Astrocyte (in vitro differentiated cells and primary cell): Measurements from ENCODE around the gene KLF7. TPM values are rescaled to one million over a fixed set of nuclear protein-coding genes. Genes with fewer than 3 reads are reported as not detected.

Experiments used
- DNase-seq: peaks from one replicate; pipeline ENCODE4 v3.0.0-alpha.2; 2010; ENCODE audit warnings: low read depth
- FAIRE-seq: peaks from 2 replicates; lab custom pipeline; 2011; peaks lifted over from hg19 to GRCh38; lab: Jason Lieb, UNC
- H2AFZ ChIP-seq: 2 replicates; pipeline ENCODE4 v1.6.0; 2012; ENCODE audit warnings: low read depth, low read length, inconsistent platforms
- H3K27ac ChIP-seq: 2 replicates; pipeline ENCODE4 v1.5.1; 2011; ENCODE audit warnings: low read depth, low read length, inconsistent platforms
- H3K27me3 ChIP-seq: 2 replicates; pipeline ENCODE4 v1.6.0; 2011; ENCODE audit warnings: low read length, inconsistent platforms; ENCODE audit not compliant: insufficient read depth
- H3K36me3 ChIP-seq: 2 replicates; pipeline ENCODE4 v1.5.1; 2011; ENCODE audit warnings: low read length, inconsistent platforms; ENCODE audit not compliant: insufficient read depth
- H3K4me1 ChIP-seq: 2 replicates; pipeline ENCODE4 v1.5.1; 2011; ENCODE audit warnings: low read length, inconsistent platforms; ENCODE audit not compliant: insufficient read depth
- H3K4me2 ChIP-seq: 2 replicates; pipeline ENCODE4 v1.6.0; 2012; ENCODE audit warnings: low read length, inconsistent platforms
- H3K4me3 ChIP-seq: 2 replicates; pipeline ENCODE4 v1.5.1; 2011; ENCODE audit warnings: low read depth, mild to moderate bottlenecking, low read length, inconsistent platforms; ENCODE audit not compliant: insufficient read depth
- H3K79me2 ChIP-seq: 2 replicates; pipeline ENCODE4 v1.6.0; 2012; ENCODE audit warnings: mild to moderate bottlenecking, low read length, inconsistent platforms; ENCODE audit not compliant: insufficient read depth
- H3K9ac ChIP-seq: 2 replicates; pipeline ENCODE4 v1.6.0; 2012; ENCODE audit warnings: mild to moderate bottlenecking, low read length, inconsistent platforms
- H3K9me3 ChIP-seq: 2 replicates; pipeline ENCODE4 v1.5.1; 2012; ENCODE audit warnings: low read depth, mild to moderate bottlenecking, low read length, inconsistent platforms; ENCODE audit not compliant: insufficient read depth
- H4K20me1 ChIP-seq: 2 replicates; pipeline ENCODE4 v1.6.0; 2012; ENCODE audit warnings: low read length, inconsistent platforms; ENCODE audit not compliant: insufficient read depth
- H3K27ac Mint-ChIP-seq: one replicate; pipeline ENCODE4 v1.8.0; 2021; ENCODE audit warnings: mild to moderate bottlenecking, mixed read lengths; ENCODE audit not compliant: unreplicated experiment
- H3K27me3 Mint-ChIP-seq: one replicate; pipeline ENCODE4 v1.8.0; 2021; ENCODE audit warnings: low read depth, mixed read lengths; ENCODE audit not compliant: unreplicated experiment
- H3K36me3 Mint-ChIP-seq: one replicate; pipeline ENCODE4 v1.8.0; 2021; ENCODE audit warnings: low read depth, mixed read lengths; ENCODE audit not compliant: unreplicated experiment
- H3K4me1 Mint-ChIP-seq: one replicate; pipeline ENCODE4 v1.8.0; 2021; ENCODE audit warnings: low read depth, mixed read lengths; ENCODE audit not compliant: unreplicated experiment
- H3K4me3 Mint-ChIP-seq: one replicate; pipeline ENCODE4 v1.8.0; 2021; ENCODE audit warnings: mild to moderate bottlenecking, moderate library complexity, mixed read lengths; ENCODE audit not compliant: unreplicated experiment
- H3K9me3 Mint-ChIP-seq: one replicate; pipeline ENCODE4 v1.8.0; 2021; ENCODE audit warnings: mild to moderate bottlenecking, mixed read lengths; ENCODE audit not compliant: unreplicated experiment
- CTCF ChIP-seq: IDR thresholded peaks from 2 replicates; pipeline ENCODE4 v1.5.1; 2011; ENCODE audit warnings: low read depth, mild to moderate bottlenecking, inconsistent platforms, low read length, moderate library complexity; ENCODE audit not compliant: insufficient read depth
- EZH2 ChIP-seq: IDR thresholded peaks from 2 replicates; pipeline ENCODE4 v1.6.1; 2012; ENCODE audit warnings: mild to moderate bottlenecking, low read length, inconsistent platforms; ENCODE audit not compliant: insufficient read depth
- total RNA-seq: library from RNA; stranded (reverse); gene quantifications from 2 replicates; pipeline ENCODE4 v1.2.1, GENCODE V29; 2021

Gene KLF7
- total RNA-seq, 1 donor from 2014 or later = 81.2 TPM

- H3K36me3 Mint-ChIP-seq = peaks cover 24% of the 10 kb centered on the region
- H2AFZ ChIP-seq = no peak overlapping the region
- DNase-seq (no peak), FAIRE-seq (no peak)
- peak overlapping the region; percentile 17 for H3K4me3 Mint-ChIP-seq
- H3K27me3 Mint-ChIP-seq = no peaks in the 10 kb centered on the region
- no peak overlapping the region for H3K4me2 ChIP-seq
- peaks cover 1% of the 10 kb centered on the region for H3K9me3 Mint-ChIP-seq
- H3K9ac ChIP-seq = no peak overlapping the region
- H3K4me1 Mint-ChIP-seq = peaks cover 75% of the 10 kb centered on the region
- no peaks in the 10 kb centered on the region for H3K9me3 ChIP-seq
- peaks cover 99% of the 10 kb centered on the region for H4K20me1 ChIP-seq
- TF ChIP-seq CTCF = no peak
- no peak for TF ChIP-seq EZH2
- peaks cover 37% of the 10 kb centered on the region for H3K4me1 ChIP-seq
- no peaks in the 10 kb centered on the region for H3K27me3 ChIP-seq
- peaks cover 100% of the 10 kb centered on the region for H3K79me2 ChIP-seq
- H3K4me3 ChIP-seq = no peak overlapping the region
- peaks cover 7% of the 10 kb centered on the region for H3K36me3 ChIP-seq
- no peak overlapping the region for H3K27ac ChIP-seq
- H3K27ac Mint-ChIP-seq = no peak overlapping the region
Observed at GRCh38 chr2:207128867-207129266, 36.9 kb downstream of the KLF7 start.

GRCh38 chr2:207126724-207127308 is 38.9 kb downstream of the KLF7 start:
- peaks cover 73% of the 10 kb centered on the region for H3K4me1 Mint-ChIP-seq
- peaks cover 99% of the 10 kb centered on the region for H4K20me1 ChIP-seq

More at GRCh38 chr2:207126724-207127308, 38.9 kb downstream of the KLF7 start:
- no peak overlapping the region for H3K27ac ChIP-seq
- peaks cover 1% of the 10 kb centered on the region for H3K9me3 Mint-ChIP-seq
- H3K27ac Mint-ChIP-seq = peak overlapping the region; percentile 9
- peaks cover 25% of the 10 kb centered on the region for H3K36me3 Mint-ChIP-seq
- FAIRE-seq (no peak), DNase-seq (no peak)
- no peaks in the 10 kb centered on the region for H3K27me3 Mint-ChIP-seq
- H3K4me3 Mint-ChIP-seq = no peak overlapping the region
- H3K36me3 ChIP-seq = peaks cover 20% of the 10 kb centered on the region
- TF ChIP-seq EZH2 (no peak), CTCF (no peak)
- no peak overlapping the region for H3K9ac ChIP-seq
- peaks cover 39% of the 10 kb centered on the region for H3K4me1 ChIP-seq
- no peak overlapping the region for H3K4me2 ChIP-seq
- no peaks in the 10 kb centered on the region for H3K9me3 ChIP-seq
- H2AFZ ChIP-seq = no peak overlapping the region
- H3K4me3 ChIP-seq = no peak overlapping the region
- no peaks in the 10 kb centered on the region for H3K27me3 ChIP-seq
- H3K79me2 ChIP-seq = peaks cover 100% of the 10 kb centered on the region
